Colonic mucosa (tissue), 4 donors: ENCODE measurements around the gene MED9. TPM values are rescaled to one million over a fixed set of nuclear protein-coding genes. Genes with fewer than 3 reads are reported as not detected.

ENCODE experiments used
- DNase-seq: peaks from one replicate; pipeline ENCODE4 v3.0.0-alpha.2; 2020
- H3K27ac ChIP-seq: fragments of 200-600 bp; one replicate; pipeline ENCODE4 v1.8.0; 2021
- H3K27me3 ChIP-seq: fragments of 200-600 bp; one replicate; pipeline ENCODE4 v1.8.0; 2021
- H3K36me3 ChIP-seq: fragments of 200-600 bp; one replicate; pipeline ENCODE4 v1.8.0; 2021
- H3K4me1 ChIP-seq: fragments of 200-600 bp; one replicate; pipeline ENCODE4 v1.8.0; 2021; ENCODE audit warnings: mild to moderate bottlenecking
- H3K4me3 ChIP-seq: fragments of 200-600 bp; one replicate; pipeline ENCODE4 v1.8.0; 2021
- H3K9ac ChIP-seq, 2 donors: one replicate each; pipeline ENCODE4 v1.7.0; 2013; ENCODE audit warnings: control low read depth in 2 of 2, low read depth in 2 of 2, low read length in 2 of 2
- H3K9me3 ChIP-seq: fragments of 200-600 bp; one replicate; pipeline ENCODE4 v1.8.0; 2021
- CTCF ChIP-seq: fragments of 200-600 bp; IDR thresholded peaks from one replicate; pipeline ENCODE4 v1.8.0; 2022; ENCODE audit warnings: antibody characterized with exemption, mild to moderate bottlenecking
- intact Hi-C: fragments of 100-400 bp; cut with DNase I; formaldehyde crosslinking; loops from one replicate; pipeline ENCODE4 v1.14.1; 2022
- total RNA-seq, 2 donors: library from RNA; stranded (reverse); fragmentation: NEBNext Ultra II Directional in 1 of 2; extraction: Animal tissue kit (Norgen Biotek cat#: 25700) in 1 of 2; gene quantifications; one replicate each; pipeline ENCODE4 v1.2.1, GENCODE V29; 2021
- donor health status: healthy.
- donor health status: DM: no; HTN: no; CAD: no.
- donor health status: DM: no; HTN: no; CAD: no.

Gene MED9
- total RNA-seq, 2 donors from 2014 or later, result 15.3 to 23.8 TPM

DNA sequence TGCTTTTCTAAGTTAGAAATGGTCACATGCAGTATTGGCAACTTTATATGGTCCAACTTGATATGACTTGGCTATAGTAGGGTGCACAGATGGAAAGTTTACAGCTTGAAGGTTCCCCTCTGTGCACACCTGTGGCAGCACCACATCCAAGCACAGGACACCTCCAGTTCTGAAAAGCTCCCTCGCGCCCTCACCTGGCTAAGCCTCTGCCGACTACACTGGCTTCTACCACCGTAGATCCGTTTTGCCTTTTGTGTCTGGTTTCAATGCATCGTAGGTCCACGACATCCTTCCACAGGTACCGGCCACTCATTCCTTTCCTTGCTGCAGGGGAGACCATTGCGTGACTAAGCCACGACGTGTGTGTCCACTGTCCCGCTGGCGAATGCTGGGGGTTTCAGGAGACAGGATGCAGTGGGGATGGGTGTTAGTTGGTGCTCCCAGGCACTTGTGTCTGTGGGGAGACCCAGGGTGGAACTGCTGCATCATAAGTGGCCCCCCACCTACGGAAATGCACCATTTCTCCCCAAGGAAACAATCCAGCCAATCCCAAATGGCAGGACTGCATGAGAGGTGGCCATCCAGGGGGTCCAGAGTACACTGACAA lies 24.3 kb downstream of the MED9 start:
- TF ChIP-seq CTCF, result no peak
- Histone ChIP-seq H3K4me3 (no peak overlapping the region), H3K36me3 (no peaks in the 10 kb centered on the region), H3K9me3 (no peaks in the 10 kb centered on the region), H3K27me3 (no peaks in the 10 kb centered on the region), H3K9ac (no peak overlapping the region), H3K27ac (no peak overlapping the region), H3K4me1 (no peaks in the 10 kb centered on the region)
- intact Hi-C loops, result no loop called here
- DNase-seq, result peak; percentile 64

DNA sequence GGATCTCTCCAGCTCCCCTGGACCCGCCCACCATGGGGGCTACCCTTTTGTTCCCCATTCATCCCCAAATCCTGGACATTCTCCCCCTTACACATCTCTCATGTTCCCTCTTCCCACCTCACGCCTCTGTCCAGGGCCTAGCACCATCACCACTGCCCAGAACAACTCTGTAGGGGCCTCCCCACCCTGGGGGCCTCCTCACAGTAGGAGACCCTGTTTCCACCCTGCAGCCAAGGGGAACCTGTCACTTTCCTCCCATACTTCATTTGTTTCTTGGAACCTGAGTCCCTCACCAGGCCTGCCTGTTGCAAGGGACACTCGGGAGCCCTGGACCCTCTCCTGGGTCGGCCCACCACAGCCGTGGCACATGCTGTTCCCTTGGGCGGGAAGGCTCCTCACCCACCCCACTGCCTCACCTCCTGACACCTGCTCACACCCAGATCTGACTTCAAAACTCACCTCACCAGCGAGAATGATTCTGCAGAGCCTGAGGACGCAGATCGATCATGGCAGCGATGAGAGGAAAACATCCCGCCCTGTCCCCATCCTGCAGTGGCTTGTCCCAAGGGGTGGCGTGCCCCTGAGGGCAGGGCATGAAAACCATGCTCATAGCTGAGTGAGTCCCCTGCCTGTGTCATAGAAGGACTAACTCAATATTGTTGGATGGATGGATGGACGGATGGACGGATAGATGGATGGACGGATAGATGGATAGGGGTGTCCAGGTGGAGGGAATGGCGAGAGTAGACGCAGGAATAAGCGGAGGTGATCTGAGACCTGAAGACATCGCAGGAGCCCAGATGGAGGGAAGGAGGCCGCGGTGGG lies 26.2 kb downstream of the MED9 start:
- intact Hi-C loops, result no loop called here
- no peak for DNase-seq
- Histone ChIP-seq H3K27me3 (no peaks in the 10 kb centered on the region), H3K27ac (no peak overlapping the region), H3K36me3 (no peaks in the 10 kb centered on the region), H3K4me1 (no peaks in the 10 kb centered on the region), H3K9ac (no peak overlapping the region), H3K9me3 (no peaks in the 10 kb centered on the region), H3K4me3 (no peak overlapping the region)
- TF ChIP-seq CTCF, result no peak

- DNase-seq, result no peak
- intact Hi-C loops, result no loop called here
- Histone ChIP-seq H3K4me3 (no peak overlapping the region), H3K27me3 (no peaks in the 10 kb centered on the region), H3K27ac (no peak overlapping the region), H3K9me3 (no peaks in the 10 kb centered on the region), H3K4me1 (no peaks in the 10 kb centered on the region), H3K9ac (no peak overlapping the region), H3K36me3 (no peaks in the 10 kb centered on the region)
- no peak for TF ChIP-seq CTCF
Measured at GRCh38 chr17:17503566-17504130, 26.8 kb downstream of the MED9 start.

DNA sequence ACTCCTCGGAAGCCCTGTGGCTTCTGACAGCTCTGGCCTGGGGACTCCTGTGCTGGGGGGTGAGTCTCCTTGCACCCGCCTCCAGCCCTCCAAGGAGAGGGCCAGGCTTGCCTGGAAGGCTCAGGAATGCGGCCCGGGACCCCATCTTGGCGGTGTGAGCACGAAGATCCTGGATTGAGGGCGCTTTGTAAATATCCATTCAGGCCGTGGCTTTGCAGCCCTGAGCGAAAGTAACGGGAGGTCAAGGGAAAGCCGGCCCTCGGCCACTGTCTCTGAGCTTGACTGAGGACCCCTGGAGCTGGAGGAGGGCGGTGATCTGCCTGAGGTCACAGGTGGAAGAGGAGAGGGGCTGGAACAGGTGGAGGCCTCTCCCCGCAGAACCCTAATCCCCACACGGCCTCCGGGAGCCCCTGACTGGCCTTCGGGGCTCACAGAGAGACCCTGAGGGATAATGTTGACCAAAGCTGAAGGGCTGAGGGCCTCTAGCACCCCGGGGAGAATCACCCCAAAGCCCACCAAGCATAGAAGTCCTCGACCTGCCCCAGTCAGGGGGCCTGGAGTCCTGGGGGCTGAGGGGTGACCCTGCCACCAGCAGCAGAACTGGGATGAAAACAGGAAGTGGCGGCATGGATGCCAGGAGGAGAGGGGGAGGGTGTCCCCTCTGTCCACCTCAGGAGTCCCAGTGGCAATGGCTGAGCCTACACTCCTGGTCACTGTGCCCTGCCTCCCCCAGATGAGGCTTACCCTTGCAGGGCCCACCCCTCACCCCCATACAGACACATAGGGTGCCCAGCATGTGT lies 27.7 kb downstream of the MED9 start:
- Histone ChIP-seq H3K9me3 (no peaks in the 10 kb centered on the region), H3K27me3 (no peaks in the 10 kb centered on the region), H3K27ac (no peak overlapping the region), H3K9ac (no peak overlapping the region), H3K4me1 (no peaks in the 10 kb centered on the region), H3K4me3 (no peak overlapping the region), H3K36me3 (no peaks in the 10 kb centered on the region)
- intact Hi-C loops, result no loop called here
- no peak for DNase-seq
- TF ChIP-seq CTCF, result no peak

GRCh38 chr17:17505151-17505550 lies 28.4 kb downstream of the MED9 start:
- Histone ChIP-seq H3K27ac (no peak overlapping the region), H3K27me3 (no peaks in the 10 kb centered on the region), H3K36me3 (no peaks in the 10 kb centered on the region), H3K9me3 (no peaks in the 10 kb centered on the region), H3K4me1 (no peaks in the 10 kb centered on the region), H3K4me3 (no peak overlapping the region), H3K9ac (no peak overlapping the region)
- no peak for DNase-seq
- TF ChIP-seq CTCF, result no peak
- intact Hi-C loops, result no loop called here
